ENCODE measurements around the gene MEPCE. TPM values are rescaled to one million over a fixed set of nuclear protein-coding genes. Genes with fewer than 3 reads are reported as not detected.
"Not testable (repeated sequence)": the region's sequence is repeated elsewhere in the genome, so short reads cannot be mapped to it uniquely, and the experiment has no call there.

Gene MEPCE
- total RNA-seq, 1 donor from 2014 or later, result 38.3 TPM

DNA sequence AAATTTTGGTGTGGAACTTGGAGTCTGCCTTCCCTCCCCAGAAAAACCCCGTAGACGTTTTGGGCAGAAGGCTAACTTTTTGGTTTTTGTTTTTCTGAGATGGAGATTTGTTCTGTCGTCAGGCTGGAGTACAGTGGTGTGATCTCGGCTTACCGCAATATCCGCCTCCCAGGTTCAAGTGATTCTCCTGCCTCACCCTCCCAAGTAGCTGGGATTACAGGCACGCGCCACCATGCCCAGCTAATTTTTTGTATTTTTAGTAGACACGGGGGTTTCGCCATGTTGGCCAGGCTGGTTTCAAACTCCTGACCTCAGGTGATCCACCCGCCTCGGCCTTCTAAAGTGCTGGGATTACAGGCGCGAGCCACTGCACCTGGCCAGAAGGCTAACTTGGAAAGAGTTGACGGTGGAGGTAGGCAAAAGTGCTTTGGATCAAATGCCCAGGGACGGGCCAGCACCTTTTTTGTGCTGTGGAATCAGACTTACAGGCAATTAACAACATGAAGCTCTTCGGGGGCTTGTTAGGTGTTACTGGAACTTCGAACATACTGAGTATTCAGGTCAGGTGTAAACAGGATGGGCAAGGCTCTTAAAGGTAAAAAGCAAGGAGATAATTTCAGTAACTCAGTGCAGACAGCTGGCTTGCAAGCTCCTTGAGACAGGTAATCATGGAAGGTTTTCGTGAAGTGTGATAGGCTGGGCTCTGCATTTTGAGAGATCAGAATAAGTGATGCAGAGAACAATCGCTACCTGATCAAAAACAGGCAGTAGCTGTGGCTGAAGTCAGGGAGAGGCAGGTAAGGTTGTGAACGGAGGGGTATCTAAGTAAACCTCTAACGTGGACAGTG is 4.9 kb downstream of the MEPCE start:
- Histone ChIP-seq H3K4me3 (peak overlapping the region; percentile 73 to 97), H3K9me3 (no peaks in the 10 kb centered on the region), H3K27ac (peak overlapping the region; percentile 96), H3K4me1 (peaks cover 45% of the 10 kb centered on the region), H3K27me3 (no peaks in the 10 kb centered on the region), H3K36me3 (peaks cover 0 to 16% of the 10 kb centered on the region in 2 donors)
- intact Hi-C loops (cut with DNase I), result no loop called here
- TF ChIP-seq, protein P1, sequence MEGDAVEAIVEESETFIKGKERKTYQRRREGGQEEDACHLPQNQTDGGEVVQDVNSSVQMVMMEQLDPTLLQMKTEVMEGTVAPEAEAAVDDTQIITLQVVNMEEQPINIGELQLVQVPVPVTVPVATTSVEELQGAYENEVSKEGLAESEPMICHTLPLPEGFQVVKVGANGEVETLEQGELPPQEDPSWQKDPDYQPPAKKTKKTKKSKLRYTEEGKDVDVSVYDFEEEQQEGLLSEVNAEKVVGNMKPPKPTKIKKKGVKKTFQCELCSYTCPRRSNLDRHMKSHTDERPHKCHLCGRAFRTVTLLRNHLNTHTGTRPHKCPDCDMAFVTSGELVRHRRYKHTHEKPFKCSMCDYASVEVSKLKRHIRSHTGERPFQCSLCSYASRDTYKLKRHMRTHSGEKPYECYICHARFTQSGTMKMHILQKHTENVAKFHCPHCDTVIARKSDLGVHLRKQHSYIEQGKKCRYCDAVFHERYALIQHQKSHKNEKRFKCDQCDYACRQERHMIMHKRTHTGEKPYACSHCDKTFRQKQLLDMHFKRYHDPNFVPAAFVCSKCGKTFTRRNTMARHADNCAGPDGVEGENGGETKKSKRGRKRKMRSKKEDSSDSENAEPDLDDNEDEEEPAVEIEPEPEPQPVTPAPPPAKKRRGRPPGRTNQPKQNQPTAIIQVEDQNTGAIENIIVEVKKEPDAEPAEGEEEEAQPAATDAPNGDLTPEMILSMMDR (IDR thresholded peaks at IDR 0.05), result no peak
- TF ChIP-seq POLR2AphosphoS5 (IDR thresholded peaks at IDR 0.05; ENCODE audit: insufficient read depth in 1 of 2, low read depth in 1 of 2), result no peak
- no peak for TF ChIP-seq POLR2A (IDR thresholded peaks at IDR 0.05)
- no peak for DNase-seq (ENCODE audit: extremely low spot score in 2 of 2)

DNA sequence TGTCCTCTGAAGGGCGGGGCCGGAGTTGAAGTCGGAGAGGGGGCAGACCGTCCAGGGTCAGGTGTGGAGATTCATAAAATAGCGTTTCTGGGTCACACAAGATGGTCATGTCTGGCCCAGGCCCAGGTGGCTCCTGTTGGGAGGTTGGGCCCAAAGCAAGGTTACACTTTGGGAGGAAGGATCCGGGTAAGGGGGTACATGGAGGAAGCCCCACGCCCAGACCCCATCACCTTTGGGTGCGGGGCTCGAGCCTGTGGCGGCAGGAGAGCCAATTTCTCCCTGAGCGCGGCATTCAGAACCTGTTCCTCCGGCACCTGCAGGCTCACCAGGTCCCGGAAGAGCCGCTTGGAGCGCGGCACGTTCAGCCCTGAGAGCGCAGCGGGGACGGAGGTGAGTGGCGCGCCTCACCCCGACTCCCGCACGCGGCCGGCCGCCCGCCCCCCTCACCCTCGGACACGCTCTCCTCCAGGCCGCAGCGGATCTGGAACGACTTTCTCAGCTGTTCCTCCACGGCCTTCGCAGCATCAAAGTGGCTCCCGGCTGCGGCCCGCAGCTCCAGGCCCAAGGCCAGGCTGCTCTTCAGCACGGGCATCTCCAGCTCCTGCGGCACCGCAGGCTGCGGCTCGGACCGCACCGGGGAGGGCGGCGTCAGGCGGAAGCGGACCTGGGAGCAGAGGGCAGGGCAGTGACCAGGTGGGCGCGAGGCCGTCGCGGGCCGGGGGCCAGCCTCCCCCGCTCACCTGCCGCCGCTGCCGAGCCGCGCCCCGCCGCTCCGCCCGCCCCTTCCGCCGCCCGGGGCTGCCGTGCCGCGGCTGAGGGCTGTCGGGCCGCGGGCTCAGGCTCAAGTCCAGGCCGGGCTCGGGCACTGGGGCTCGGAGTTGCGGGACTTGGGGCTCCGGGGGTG is 6.0 kb downstream of the MEPCE start:
- peaks cover 40% of the 10 kb centered on the region for H3K4me1 ChIP-seq
- TF ChIP-seq POLR2AphosphoS5 (IDR thresholded peaks at IDR 0.05; ENCODE audit: insufficient read depth in 1 of 2, low read depth in 1 of 2), result peak in 1 of 2 donors; percentile 10
- TF ChIP-seq POLR2A (IDR thresholded peaks at IDR 0.05), result no peak
- H3K27ac ChIP-seq, result peak overlapping the region; percentile 96
- H3K36me3 ChIP-seq, result peaks cover 0 to 16% of the 10 kb centered on the region in 2 donors
- no peaks in the 10 kb centered on the region for H3K27me3 ChIP-seq
- no peak for DNase-seq (ENCODE audit: extremely low spot score in 2 of 2)
- H3K9me3 ChIP-seq, result no peaks in the 10 kb centered on the region
- intact Hi-C loops (cut with DNase I), result no loop called here
- peak overlapping the region; percentile 73 to 97 for H3K4me3 ChIP-seq

DNA sequence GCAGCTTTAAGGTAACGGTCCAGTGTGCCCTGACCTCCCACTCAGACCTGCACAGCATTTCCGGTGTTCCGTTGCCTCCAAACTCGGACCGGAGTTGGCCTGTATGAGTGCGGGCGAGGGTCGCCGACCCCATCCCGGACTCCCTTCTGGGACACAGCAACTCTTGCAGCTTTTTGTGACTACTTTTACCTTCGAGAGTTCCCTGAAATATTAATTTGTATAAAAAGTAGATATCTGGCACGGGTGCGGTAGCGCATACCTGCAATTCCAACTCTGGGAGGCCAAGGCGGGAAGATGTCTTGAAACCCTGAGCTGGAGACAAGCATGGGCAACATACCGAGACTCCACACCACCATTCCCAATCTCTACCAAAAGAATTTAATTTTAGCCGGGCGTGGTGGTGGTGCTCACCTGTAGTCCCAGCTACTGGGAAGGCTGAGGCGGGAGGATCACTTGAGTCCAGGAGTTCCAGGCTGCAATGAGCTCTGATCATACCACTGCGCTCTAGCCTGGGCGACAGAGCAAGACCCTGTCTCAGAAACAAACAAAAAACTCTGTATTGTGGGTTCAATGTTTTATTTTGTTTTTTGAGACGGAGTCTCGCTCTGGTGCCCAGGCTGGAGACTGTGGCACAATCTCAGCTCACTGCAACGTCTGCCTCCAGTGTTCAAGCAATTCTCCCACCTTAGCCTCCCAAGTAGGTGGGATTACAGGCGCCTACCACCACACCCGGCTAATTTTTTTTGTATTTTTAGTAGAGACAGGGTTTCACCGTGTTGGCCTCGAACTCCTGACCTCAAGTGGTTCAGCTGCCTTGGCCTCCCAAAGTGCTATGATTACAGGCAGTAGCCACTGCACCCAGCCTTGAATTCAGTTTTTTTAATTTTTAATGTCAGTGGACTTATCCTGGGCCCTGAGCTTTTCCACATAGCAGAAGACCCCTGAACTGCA is 7.8 kb downstream of the MEPCE start:
- Histone ChIP-seq H3K4me3 (peak overlapping the region in 1 of 2 donors; percentile 73), H3K36me3 (peaks cover 0 to 16% of the 10 kb centered on the region in 2 donors), H3K27me3 (no peaks in the 10 kb centered on the region), H3K9me3 (no peaks in the 10 kb centered on the region), H3K4me1 (peaks cover 24% of the 10 kb centered on the region), H3K27ac (peak overlapping the region; percentile 96)
- no peak for DNase-seq (ENCODE audit: extremely low spot score in 2 of 2)
- TF ChIP-seq POLR2A (IDR thresholded peaks at IDR 0.05), result no peak
- TF ChIP-seq, protein P1 (IDR thresholded peaks at IDR 0.05), result no peak
- TF ChIP-seq POLR2AphosphoS5 (IDR thresholded peaks at IDR 0.05; ENCODE audit: insufficient read depth in 1 of 2, low read depth in 1 of 2), result no peak
- intact Hi-C loops (cut with DNase I), result no loop called here

DNA sequence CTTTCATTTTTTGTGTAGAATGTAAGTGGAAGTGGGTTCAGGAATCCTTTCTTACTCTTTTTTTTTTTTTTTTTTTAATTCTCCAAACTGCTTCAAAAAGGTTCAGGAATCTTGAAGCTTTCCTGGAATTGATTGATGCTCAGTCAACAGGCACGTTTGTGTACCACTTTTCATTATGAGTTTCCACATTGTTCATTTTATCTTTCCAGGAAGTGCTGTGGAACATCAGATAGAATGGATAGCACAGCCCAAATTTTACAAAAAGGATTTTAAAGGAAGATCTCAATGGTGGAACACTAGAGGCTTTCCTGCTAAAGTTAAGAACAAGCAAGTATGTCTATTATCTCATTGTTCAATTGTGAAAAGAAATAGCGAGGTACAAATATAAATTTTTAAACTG is 8.5 kb downstream of the MEPCE start:
- H3K9me3 ChIP-seq, result no peaks in the 10 kb centered on the region
- no peaks in the 10 kb centered on the region for H3K27me3 ChIP-seq
- no peak for DNase-seq (ENCODE audit: extremely low spot score in 2 of 2)
- peaks cover 19% of the 10 kb centered on the region for H3K4me1 ChIP-seq
- no peak overlapping the region for H3K27ac ChIP-seq
- H3K4me3 ChIP-seq, result no peak overlapping the region
- TF ChIP-seq, protein P1 (IDR thresholded peaks at IDR 0.05), result no peak
- TF ChIP-seq POLR2A (IDR thresholded peaks at IDR 0.05) (no peak), POLR2AphosphoS5 (IDR thresholded peaks at IDR 0.05; ENCODE audit: insufficient read depth in 1 of 2, low read depth in 1 of 2) (no peak)
- H3K36me3 ChIP-seq, result peaks cover 0 to 16% of the 10 kb centered on the region in 2 donors
- intact Hi-C loops (cut with DNase I), result no loop called here

DNA sequence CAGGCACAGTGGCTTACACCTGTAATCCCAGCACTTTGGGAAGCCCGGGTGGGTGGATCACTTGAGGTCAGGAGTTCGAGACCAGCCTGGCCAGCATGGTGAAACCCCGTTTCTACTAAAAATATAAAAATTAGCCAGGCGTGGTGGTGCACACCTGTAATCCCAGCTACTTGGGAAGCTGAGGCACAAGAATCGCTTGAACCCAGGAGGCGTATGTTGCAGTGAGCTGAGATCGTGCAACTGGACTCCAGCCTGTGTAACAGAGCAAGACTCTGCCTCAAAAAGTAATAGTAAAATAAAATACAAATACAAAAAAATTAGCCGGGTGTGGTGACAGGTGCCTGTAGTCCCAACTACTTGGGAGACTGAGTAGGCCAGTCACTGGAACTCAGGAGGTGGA is 9.1 kb downstream of the MEPCE start:
- H3K27ac ChIP-seq; H3K4me3 ChIP-seq; DNase-seq (ENCODE audit: extremely low spot score in 2 of 2); intact Hi-C loops (cut with DNase I); H3K27me3 ChIP-seq; H3K9me3 ChIP-seq: not testable (repeated sequence)
- H3K4me1 ChIP-seq, result peaks cover 19% of the 10 kb centered on the region
- peaks cover 0 to 11% of the 10 kb centered on the region in 2 donors for H3K36me3 ChIP-seq

DNA sequence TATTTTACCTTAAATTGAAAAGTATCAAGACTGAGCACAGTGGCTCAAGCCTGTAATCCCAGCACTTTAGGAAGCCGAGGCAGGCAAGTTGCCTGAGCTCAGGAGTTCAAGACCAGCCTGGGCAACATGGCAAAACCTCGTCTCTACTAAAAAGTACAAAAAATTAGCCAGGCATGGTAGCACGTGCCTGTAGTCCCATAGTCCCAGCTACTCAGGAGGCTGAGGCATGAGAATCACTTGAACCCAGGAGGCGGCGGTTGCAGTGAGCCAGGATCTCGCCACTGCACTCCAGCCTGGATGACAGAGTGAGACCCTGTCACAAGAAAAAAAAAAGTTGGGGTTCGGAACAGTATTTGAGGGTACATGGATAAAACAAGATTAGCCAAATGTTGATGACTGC is 9.6 kb downstream of the MEPCE start:
- DNase-seq (ENCODE audit: extremely low spot score in 2 of 2); H3K27me3 ChIP-seq; H3K4me3 ChIP-seq; H3K9me3 ChIP-seq; intact Hi-C loops (cut with DNase I); H3K27ac ChIP-seq; H3K36me3 ChIP-seq: not testable (repeated sequence)
- peaks cover 19% of the 10 kb centered on the region for H3K4me1 ChIP-seq
